ENCODE measurements around the gene NUBP2.

NUBP2 gene

GRCh38 chr16:1782408-1783264 is at the start of gene NUBP2, which contains the start of gene SPSB3:
Gene NUBP2 (plus strand): TSS chr16:1782960. CDS start chr16:1783021, 61 bp downstream.
Gene SPSB3 (minus strand): TSS chr16:1782571. CDS start chr16:1781483, 1,088 bp downstream.
- DNase-seq = peak; percentile 98

- DNase-seq = no peak
Observed at GRCh38 chr16:1734123-1734522, 48.6 kb upstream of the NUBP2 start.

GRCh38 chr16:1734816-1735215 is 47.9 kb upstream of the NUBP2 start:
- DNase-seq = no peak

- DNase-seq = no peak
Observed at GRCh38 chr16:1740234-1740633, 42.5 kb upstream of the NUBP2 start.

- DNase-seq = no peak
Observed at GRCh38 chr16:1740781-1741490, 41.8 kb upstream of the NUBP2 start.

GRCh38 chr16:1741553-1742165 is 41.1 kb upstream of the NUBP2 start:
- DNase-seq = no peak

GRCh38 chr16:1743376-1744337 is 39.1 kb upstream of the NUBP2 start:
- no peak for DNase-seq

- DNase-seq = no peak
Observed at GRCh38 chr16:1744338-1744840, 38.4 kb upstream of the NUBP2 start.

- DNase-seq = no peak
Observed at GRCh38 chr16:1745181-1745899, 37.4 kb upstream of the NUBP2 start.

GRCh38 chr16:1745900-1746692 is 36.7 kb upstream of the NUBP2 start:
- DNase-seq = no peak

- no peak for DNase-seq
Observed at GRCh38 chr16:1746693-1747195, 36.0 kb upstream of the NUBP2 start.

- no peak for DNase-seq
Observed at GRCh38 chr16:1747934-1748333, 34.8 kb upstream of the NUBP2 start.

- DNase-seq = no peak
Observed at GRCh38 chr16:1749152-1750117, 33.3 kb upstream of the NUBP2 start.

- DNase-seq = no peak
Observed at GRCh38 chr16:1751946-1752345, 30.8 kb upstream of the NUBP2 start.

- no peak for DNase-seq
Observed at GRCh38 chr16:1752853-1753252, 29.9 kb upstream of the NUBP2 start.

- no peak for DNase-seq
Observed at GRCh38 chr16:1754204-1754603, 28.6 kb upstream of the NUBP2 start.

- DNase-seq = no peak
Observed at GRCh38 chr16:1757714-1758461, 24.9 kb upstream of the NUBP2 start.

- DNase-seq = no peak
Observed at GRCh38 chr16:1758923-1759322, 23.8 kb upstream of the NUBP2 start.

Data from activated CD8-positive, alpha-beta memory T cell treated with anti-CD3 and anti-CD28 coated beads, Interleukin-2, amount 50 U/mL, for 48 hours (primary cell).